ENCODE results near the gene CENPN.

The CENPN gene

GRCh38 chr16:81006813-81007695 is at the start of gene CENPN, which contains the start of gene CMC2:
Gene CENPN (plus strand): TSS chr16:81007214. CDS start chr16:81011940, 4,726 bp downstream.
Gene CMC2 (minus strand): TSS chr16:81006885. CDS start chr16:80997394, 9,491 bp downstream.
- H3K36me3 ChIP-seq (ENCODE audit: control insufficient read depth, insufficient read depth, low read length), result peaks cover 17% of the 10 kb centered on the region
- H3K9me3 ChIP-seq (ENCODE audit: control insufficient read depth, insufficient read depth, low read length), result no peaks in the 10 kb centered on the region
- peak within 1 kb of the TSS; percentile 99 for H3K9ac ChIP-seq (ENCODE audit: low read depth, low read length)
- H3K27me3 ChIP-seq (ENCODE audit: control insufficient read depth, insufficient read depth, low read length), result no peaks in the 10 kb centered on the region
- peak within 1 kb of the TSS; percentile 81 for H3K4me3 ChIP-seq (ENCODE audit: low read depth, low read length)
- peaks cover 14% of the 10 kb centered on the region; the same call in 1 of the 2 replicates for H3K4me1 ChIP-seq (ENCODE audit: control insufficient read depth, insufficient read depth, low read length)
- H3K27ac ChIP-seq (ENCODE audit: low read depth, low read length), result peak within 1 kb of the TSS; percentile 98

GRCh38 chr16:80958284-80958683 is 48.7 kb upstream of the CENPN start:
- H3K9ac ChIP-seq (ENCODE audit: low read depth, low read length), result no peak overlapping the region
- no peaks in the 10 kb centered on the region for H3K27me3 ChIP-seq (ENCODE audit: control insufficient read depth, insufficient read depth, low read length)
- H3K27ac ChIP-seq (ENCODE audit: low read depth, low read length), result no peak overlapping the region
- 0 out of 2 replicates have a peak, but pooled peaks cover 6% of the 10 kb centered on the region for H3K9me3 ChIP-seq (ENCODE audit: control insufficient read depth, insufficient read depth, low read length)
- no peak overlapping the region for H3K4me3 ChIP-seq (ENCODE audit: low read depth, low read length)
- no peaks in the 10 kb centered on the region for H3K4me1 ChIP-seq (ENCODE audit: control insufficient read depth, insufficient read depth, low read length)
- H3K36me3 ChIP-seq (ENCODE audit: control insufficient read depth, insufficient read depth, low read length), result no peaks in the 10 kb centered on the region

GRCh38 chr16:80962879-80963278 is 44.1 kb upstream of the CENPN start:
- Histone ChIP-seq H3K4me1 (ENCODE audit: control insufficient read depth, insufficient read depth, low read length) (no peaks in the 10 kb centered on the region), H3K9me3 (ENCODE audit: control insufficient read depth, insufficient read depth, low read length) (0 out of 2 replicates have a peak, but pooled peaks cover 6% of the 10 kb centered on the region), H3K27ac (ENCODE audit: low read depth, low read length) (no peak overlapping the region), H3K27me3 (ENCODE audit: control insufficient read depth, insufficient read depth, low read length) (no peaks in the 10 kb centered on the region), H3K4me3 (ENCODE audit: low read depth, low read length) (no peak overlapping the region), H3K9ac (ENCODE audit: low read depth, low read length) (no peak overlapping the region), H3K36me3 (ENCODE audit: control insufficient read depth, insufficient read depth, low read length) (no peaks in the 10 kb centered on the region)

- H3K9me3 ChIP-seq (ENCODE audit: control insufficient read depth, insufficient read depth, low read length), result 0 out of 2 replicates have a peak, but pooled peaks cover 3% of the 10 kb centered on the region
- H3K36me3 ChIP-seq (ENCODE audit: control insufficient read depth, insufficient read depth, low read length), result no peaks in the 10 kb centered on the region
- H3K9ac ChIP-seq (ENCODE audit: low read depth, low read length), result no peak overlapping the region
- no peak overlapping the region for H3K27ac ChIP-seq (ENCODE audit: low read depth, low read length)
- H3K4me3 ChIP-seq (ENCODE audit: low read depth, low read length), result no peak overlapping the region
- no peaks in the 10 kb centered on the region for H3K27me3 ChIP-seq (ENCODE audit: control insufficient read depth, insufficient read depth, low read length)
- no peaks in the 10 kb centered on the region for H3K4me1 ChIP-seq (ENCODE audit: control insufficient read depth, insufficient read depth, low read length)
These were observed 42.7 kb upstream of the CENPN start for GRCh38 chr16:80964351-80964750.

- Histone ChIP-seq H3K27me3 (ENCODE audit: control insufficient read depth, insufficient read depth, low read length) (no peaks in the 10 kb centered on the region), H3K4me1 (ENCODE audit: control insufficient read depth, insufficient read depth, low read length) (no peaks in the 10 kb centered on the region), H3K36me3 (ENCODE audit: control insufficient read depth, insufficient read depth, low read length) (peaks cover 9% of the 10 kb centered on the region; the same call in 1 of the 2 replicates), H3K4me3 (ENCODE audit: low read depth, low read length) (no peak overlapping the region), H3K9me3 (ENCODE audit: control insufficient read depth, insufficient read depth, low read length) (no peaks in the 10 kb centered on the region), H3K27ac (ENCODE audit: low read depth, low read length) (no peak overlapping the region), H3K9ac (ENCODE audit: low read depth, low read length) (no peak overlapping the region)
These were observed 40.4 kb upstream of the CENPN start for GRCh38 chr16:80966617-80967016.

GRCh38 chr16:80968386-80969113 is 38.5 kb upstream of the CENPN start:
- no peaks in the 10 kb centered on the region for H3K27me3 ChIP-seq (ENCODE audit: control insufficient read depth, insufficient read depth, low read length)
- no peaks in the 10 kb centered on the region for H3K4me1 ChIP-seq (ENCODE audit: control insufficient read depth, insufficient read depth, low read length)
- H3K9me3 ChIP-seq (ENCODE audit: control insufficient read depth, insufficient read depth, low read length), result no peaks in the 10 kb centered on the region
- no peak overlapping the region for H3K9ac ChIP-seq (ENCODE audit: low read depth, low read length)
- H3K27ac ChIP-seq (ENCODE audit: low read depth, low read length), result no peak overlapping the region
- peaks cover 19% of the 10 kb centered on the region; the same call in 1 of the 2 replicates for H3K36me3 ChIP-seq (ENCODE audit: control insufficient read depth, insufficient read depth, low read length)
- no peak overlapping the region for H3K4me3 ChIP-seq (ENCODE audit: low read depth, low read length)

GRCh38 chr16:80969114-80969484 is 37.9 kb upstream of the CENPN start:
- Histone ChIP-seq H3K9me3 (ENCODE audit: control insufficient read depth, insufficient read depth, low read length) (no peaks in the 10 kb centered on the region), H3K4me1 (ENCODE audit: control insufficient read depth, insufficient read depth, low read length) (no peaks in the 10 kb centered on the region), H3K9ac (ENCODE audit: low read depth, low read length) (no peak overlapping the region), H3K36me3 (ENCODE audit: control insufficient read depth, insufficient read depth, low read length) (peaks cover 19% of the 10 kb centered on the region; the same call in 1 of the 2 replicates), H3K4me3 (ENCODE audit: low read depth, low read length) (no peak overlapping the region), H3K27me3 (ENCODE audit: control insufficient read depth, insufficient read depth, low read length) (no peaks in the 10 kb centered on the region), H3K27ac (ENCODE audit: low read depth, low read length) (no peak overlapping the region)

- Histone ChIP-seq H3K4me3 (ENCODE audit: low read depth, low read length) (no peak overlapping the region), H3K27ac (ENCODE audit: low read depth, low read length) (no peak overlapping the region), H3K36me3 (ENCODE audit: control insufficient read depth, insufficient read depth, low read length) (peaks cover 32% of the 10 kb centered on the region), H3K9ac (ENCODE audit: low read depth, low read length) (no peak overlapping the region), H3K27me3 (ENCODE audit: control insufficient read depth, insufficient read depth, low read length) (no peaks in the 10 kb centered on the region), H3K9me3 (ENCODE audit: control insufficient read depth, insufficient read depth, low read length) (no peaks in the 10 kb centered on the region), H3K4me1 (ENCODE audit: control insufficient read depth, insufficient read depth, low read length) (no peaks in the 10 kb centered on the region)
These were observed 35.2 kb upstream of the CENPN start for GRCh38 chr16:80971819-80972218.

- Histone ChIP-seq H3K9ac (ENCODE audit: low read depth, low read length) (no peak overlapping the region), H3K4me1 (ENCODE audit: control insufficient read depth, insufficient read depth, low read length) (no peaks in the 10 kb centered on the region), H3K27me3 (ENCODE audit: control insufficient read depth, insufficient read depth, low read length) (no peaks in the 10 kb centered on the region), H3K27ac (ENCODE audit: low read depth, low read length) (no peak overlapping the region), H3K36me3 (ENCODE audit: control insufficient read depth, insufficient read depth, low read length) (peaks cover 32% of the 10 kb centered on the region), H3K4me3 (ENCODE audit: low read depth, low read length) (no peak overlapping the region), H3K9me3 (ENCODE audit: control insufficient read depth, insufficient read depth, low read length) (no peaks in the 10 kb centered on the region)
These were observed 34.4 kb upstream of the CENPN start for GRCh38 chr16:80972611-80973010.

- no peak overlapping the region for H3K27ac ChIP-seq (ENCODE audit: low read depth, low read length)
These were observed 33.0 kb upstream of the CENPN start for GRCh38 chr16:80973991-80974390.

More at GRCh38 chr16:80973991-80974390, 33.0 kb upstream of the CENPN start:
- H3K4me3 ChIP-seq (ENCODE audit: low read depth, low read length), result no peak overlapping the region
- H3K27me3 ChIP-seq (ENCODE audit: control insufficient read depth, insufficient read depth, low read length), result no peaks in the 10 kb centered on the region
- no peak overlapping the region for H3K9ac ChIP-seq (ENCODE audit: low read depth, low read length)
- H3K4me1 ChIP-seq (ENCODE audit: control insufficient read depth, insufficient read depth, low read length), result no peaks in the 10 kb centered on the region
- no peaks in the 10 kb centered on the region for H3K9me3 ChIP-seq (ENCODE audit: control insufficient read depth, insufficient read depth, low read length)
- peaks cover 32% of the 10 kb centered on the region for H3K36me3 ChIP-seq (ENCODE audit: control insufficient read depth, insufficient read depth, low read length)

All from HUES48 (cell line).